D721Med (cell line): ENCODE measurements around the gene TMC8.

Experiments used
- DNase-seq: peaks from one replicate; pipeline ENCODE4 v3.0.0; 2011; ENCODE audit warnings: low spot score; ENCODE audit not compliant: insufficient read length
- FAIRE-seq: peaks from 2 replicates; lab custom pipeline; 2011; peaks lifted over from hg19 to GRCh38; lab: Jason Lieb, UNC
- CTCF ChIP-seq: IDR thresholded peaks from 2 replicates; pipeline ENCODE4 v1.5.1; 2012; ENCODE audit warnings: mild to moderate bottlenecking, control low read depth; ENCODE audit not compliant: insufficient read depth; ENCODE audit errors: missing control alignments

TMC8 gene

GRCh38 chr17:78105101-78105500 lies 25.5 kb upstream of the TMC8 start:
- no peak for TF ChIP-seq CTCF
- no peak for DNase-seq

GRCh38 chr17:78105551-78105950 lies 25.0 kb upstream of the TMC8 start:
- TF ChIP-seq CTCF, result no peak
- FAIRE-seq (no peak), DNase-seq (no peak)

More at GRCh38 chr17:78105101-78105500, 25.5 kb upstream of the TMC8 start:
- no peak for FAIRE-seq

GRCh38 chr17:78106211-78106610 lies 24.4 kb upstream of the TMC8 start:
- TF ChIP-seq CTCF, result no peak
- DNase-seq, result no peak
- FAIRE-seq, result no peak

GRCh38 chr17:78107457-78107856 lies 23.1 kb upstream of the TMC8 start:
- FAIRE-seq, result no peak
- no peak for DNase-seq
- TF ChIP-seq CTCF, result no peak

GRCh38 chr17:78107976-78108725 lies 22.4 kb upstream of the TMC8 start:
- TF ChIP-seq CTCF, result no peak
- no peak for FAIRE-seq
- no peak for DNase-seq

- TF ChIP-seq CTCF, result no peak
Measured at GRCh38 chr17:78108726-78109488, 21.7 kb upstream of the TMC8 start.

GRCh38 chr17:78109489-78109761 lies 21.1 kb upstream of the TMC8 start:
- no peak for DNase-seq
- no peak for FAIRE-seq
- TF ChIP-seq CTCF, result no peak

More at GRCh38 chr17:78108726-78109488, 21.7 kb upstream of the TMC8 start:
- no peak for FAIRE-seq
- DNase-seq, result no peak
